A549 treated with Mapracorat at 1 μM for 4 hours (cell line): Measurements from ENCODE around the gene MS4A8. TPM values are rescaled to one million over a fixed set of nuclear protein-coding genes. Genes with fewer than 3 reads are reported as not detected.

Source experiments
- total RNA-seq: library from RNA; stranded (reverse); fragments of 200-300 nt; extraction: Qiagen RNA extraction; gene quantifications from 5 replicates; pipeline ENCODE4 v1.2.3, GENCODE V29; 2022

The MS4A8 gene, protein sequence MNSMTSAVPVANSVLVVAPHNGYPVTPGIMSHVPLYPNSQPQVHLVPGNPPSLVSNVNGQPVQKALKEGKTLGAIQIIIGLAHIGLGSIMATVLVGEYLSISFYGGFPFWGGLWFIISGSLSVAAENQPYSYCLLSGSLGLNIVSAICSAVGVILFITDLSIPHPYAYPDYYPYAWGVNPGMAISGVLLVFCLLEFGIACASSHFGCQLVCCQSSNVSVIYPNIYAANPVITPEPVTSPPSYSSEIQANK
- total RNA-seq: not detected in 5 replicates

GRCh38 chr11:60699284-60699691 lies at the start of gene MS4A8:
MS4A8 (plus strand) TSS chr11:60699612; CDS start chr11:60700861, 1,249 bp downstream.

DNA sequence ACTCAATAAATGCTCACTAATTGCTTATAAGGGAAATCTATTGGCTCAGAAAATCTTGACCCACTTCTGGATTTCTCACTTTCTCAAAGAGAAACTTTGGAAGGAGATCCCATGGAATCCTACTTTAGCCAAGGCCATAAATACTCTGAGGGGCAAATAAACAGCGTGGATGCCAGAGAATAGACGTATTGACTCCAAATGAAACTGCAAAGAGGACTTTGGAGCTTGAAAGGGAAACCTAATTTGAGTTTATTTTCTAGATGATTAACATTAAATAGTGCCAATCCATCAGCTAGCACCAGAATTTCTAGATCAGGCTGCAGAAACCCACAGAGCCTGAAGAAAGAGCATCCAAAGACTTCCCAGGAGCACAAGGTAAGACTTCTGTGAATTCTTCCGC lies 25.0 kb downstream of the MS4A8 start, which contains the start of gene MS4A18:
TSS of gene MS4A18 (plus strand) at position 301 of the 400 bp plus-strand sequence.

GRCh38 chr11:60756307-60757032 lies 57.1 kb downstream of the MS4A8 start, which contains the start of gene MS4A15:
MS4A15 (plus strand) TSS chr11:60756867; CDS start chr11:60763734, 6,867 bp downstream.

Other genes starting within 250 kb of the MS4A8 start
- not detected in 5 replicates for gene MS4A1, start 243.8 kb upstream of the MS4A8 start, total RNA-seq
- gene MS4A12, start 206.8 kb upstream of the MS4A8 start, total RNA-seq: not detected in 5 replicates
- gene MS4A13, start 184.2 kb upstream of the MS4A8 start, total RNA-seq: not detected in 5 replicates
- gene MS4A18, start 25.1 kb downstream of the MS4A8 start, total RNA-seq: not detected in 5 replicates
- not detected in 5 replicates for gene MS4A15, start 57.3 kb downstream of the MS4A8 start, total RNA-seq
- not detected in 5 replicates for gene MS4A10, start 85.7 kb downstream of the MS4A8 start, total RNA-seq
- 85.4 to 107 TPM (median 94.9 TPM) in 5 replicates for gene CCDC86, start 142.5 kb downstream of the MS4A8 start, total RNA-seq
- 0.05 to 0.10 TPM (median 0.08 TPM) in 4 of 5 replicates, not detected in the other for gene PTGDR2, start 156.3 kb downstream of the MS4A8 start, total RNA-seq
- gene ZP1, start 167.9 kb downstream of the MS4A8 start, total RNA-seq: 0.22 to 0.36 TPM (median 0.24 TPM) in 3 of 5 replicates, not detected in the others
- 153 to 189 TPM (median 179 TPM) in 5 replicates for gene PRPF19, start 207.0 kb downstream of the MS4A8 start, total RNA-seq
- gene TMEM109, start 214.5 kb downstream of the MS4A8 start, total RNA-seq: 103 to 128 TPM (median 121 TPM) in 5 replicates
- 91.4 to 146 TPM (median 134 TPM) in 5 replicates for gene TMEM132A, start 224.8 kb downstream of the MS4A8 start, total RNA-seq